OCI-LY7 (cell line): ENCODE data around the gene CFC1.
"Not testable (repeated sequence)": the region's sequence is repeated elsewhere in the genome, so short reads cannot be mapped to it uniquely, and the experiment has no call there.

Experiments used
- EZH2phosphoT487 ChIP-seq: fragments of 200-600 bp; sonication (generic); IDR thresholded peaks from 2 replicates; pipeline ENCODE4 v1.6.1; 2018; ENCODE audit warnings: low read depth, borderline replicate concordance, mild to moderate bottlenecking, mixed run types, antibody characterized with exemption, low read length, moderate library complexity, mixed read lengths
- TF ChIP-seq, protein P1 (sequence below): fragments of 200-600 bp; sonication (generic); conservative IDR thresholded peaks from 2 replicates; pipeline ENCODE4 v1.5.1; 2014; ENCODE audit warnings: mild to moderate bottlenecking, antibody characterized with exemption, low read length, moderate library complexity, mixed read lengths

DNA sequence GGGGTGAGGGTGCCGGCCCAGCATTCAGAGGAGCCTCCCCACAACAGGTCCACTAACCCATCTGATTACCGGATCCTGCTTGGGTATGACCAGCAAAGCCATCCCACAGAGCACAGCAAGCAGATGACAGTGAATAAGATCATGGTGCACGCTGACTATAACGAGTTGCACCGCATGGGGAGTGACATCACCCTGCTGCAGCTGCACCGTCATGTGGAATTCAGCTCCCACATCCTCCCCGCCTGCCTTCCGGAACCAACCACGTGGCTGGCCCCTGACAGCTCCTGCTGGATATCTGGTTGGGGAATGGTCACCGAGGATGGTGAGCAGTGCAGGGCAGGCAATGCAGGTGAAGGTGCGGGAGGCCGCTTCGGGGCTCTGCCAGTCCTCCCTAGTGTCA is 25.1 kb downstream of the CFC1 start:
- TF ChIP-seq, protein P1, sequence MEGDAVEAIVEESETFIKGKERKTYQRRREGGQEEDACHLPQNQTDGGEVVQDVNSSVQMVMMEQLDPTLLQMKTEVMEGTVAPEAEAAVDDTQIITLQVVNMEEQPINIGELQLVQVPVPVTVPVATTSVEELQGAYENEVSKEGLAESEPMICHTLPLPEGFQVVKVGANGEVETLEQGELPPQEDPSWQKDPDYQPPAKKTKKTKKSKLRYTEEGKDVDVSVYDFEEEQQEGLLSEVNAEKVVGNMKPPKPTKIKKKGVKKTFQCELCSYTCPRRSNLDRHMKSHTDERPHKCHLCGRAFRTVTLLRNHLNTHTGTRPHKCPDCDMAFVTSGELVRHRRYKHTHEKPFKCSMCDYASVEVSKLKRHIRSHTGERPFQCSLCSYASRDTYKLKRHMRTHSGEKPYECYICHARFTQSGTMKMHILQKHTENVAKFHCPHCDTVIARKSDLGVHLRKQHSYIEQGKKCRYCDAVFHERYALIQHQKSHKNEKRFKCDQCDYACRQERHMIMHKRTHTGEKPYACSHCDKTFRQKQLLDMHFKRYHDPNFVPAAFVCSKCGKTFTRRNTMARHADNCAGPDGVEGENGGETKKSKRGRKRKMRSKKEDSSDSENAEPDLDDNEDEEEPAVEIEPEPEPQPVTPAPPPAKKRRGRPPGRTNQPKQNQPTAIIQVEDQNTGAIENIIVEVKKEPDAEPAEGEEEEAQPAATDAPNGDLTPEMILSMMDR = not testable (repeated sequence)
- TF ChIP-seq EZH2phosphoT487 = not testable (repeated sequence)
